Amniotic epithelial cell (primary cell): Measurements from ENCODE around the gene KRTAP20-2.

Experiments
- DNase-seq: peaks from one replicate; pipeline ENCODE4 v3.0.0-alpha.2; 2010; ENCODE audit warnings: low read depth

Gene KRTAP20-2

GRCh38 chr21:30674312-30674711 is 39.3 kb downstream of the KRTAP20-2 start:
- DNase-seq = no peak

GRCh38 chr21:30676737-30677136 is 41.7 kb downstream of the KRTAP20-2 start:
- no peak for DNase-seq

- DNase-seq = no peak
Observed at GRCh38 chr21:30680586-30680985, 45.6 kb downstream of the KRTAP20-2 start.

- DNase-seq = no peak
Observed at GRCh38 chr21:30684506-30684905, 49.5 kb downstream of the KRTAP20-2 start.
